DND-41 (cell line): ENCODE results near the gene CERS6.

Experiments
- EZH2 ChIP-seq: IDR thresholded peaks from 3 replicates; pipeline ENCODE4 v1.6.1; 2012; ENCODE audit warnings: borderline replicate concordance, low read depth, mild to moderate bottlenecking, moderate library complexity, low read length, inconsistent platforms; ENCODE audit not compliant: severe bottlenecking
- TF ChIP-seq, protein P1 (sequence below): IDR thresholded peaks from 2 replicates; pipeline ENCODE4 v1.5.1; 2012; ENCODE audit warnings: borderline replicate concordance, low read length, moderate library complexity, mild to moderate bottlenecking; ENCODE audit not compliant: poor library complexity, severe bottlenecking; ENCODE audit errors: extremely low read depth

DNA sequence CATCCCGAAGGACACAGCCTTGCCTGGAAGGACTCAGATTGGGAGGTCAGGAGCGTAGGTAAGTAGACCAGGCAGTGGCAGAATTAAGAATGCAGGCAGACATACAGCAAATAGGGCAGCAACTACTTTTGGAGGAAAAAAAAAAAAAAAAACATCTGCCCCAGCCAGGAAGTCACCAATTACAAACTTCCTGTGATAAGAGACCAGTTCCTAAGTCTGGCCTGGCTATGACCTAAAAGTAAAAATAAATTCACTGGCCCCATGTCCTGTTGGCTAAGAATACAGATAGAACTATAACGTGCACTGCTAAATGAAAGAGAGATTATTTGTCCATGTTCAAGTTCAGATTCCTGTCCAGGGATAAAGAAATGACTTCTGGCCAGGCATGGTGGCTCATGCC, 301.2 kb downstream of the CERS6 start:
- TF ChIP-seq EZH2 = no peak
- TF ChIP-seq, protein P1, sequence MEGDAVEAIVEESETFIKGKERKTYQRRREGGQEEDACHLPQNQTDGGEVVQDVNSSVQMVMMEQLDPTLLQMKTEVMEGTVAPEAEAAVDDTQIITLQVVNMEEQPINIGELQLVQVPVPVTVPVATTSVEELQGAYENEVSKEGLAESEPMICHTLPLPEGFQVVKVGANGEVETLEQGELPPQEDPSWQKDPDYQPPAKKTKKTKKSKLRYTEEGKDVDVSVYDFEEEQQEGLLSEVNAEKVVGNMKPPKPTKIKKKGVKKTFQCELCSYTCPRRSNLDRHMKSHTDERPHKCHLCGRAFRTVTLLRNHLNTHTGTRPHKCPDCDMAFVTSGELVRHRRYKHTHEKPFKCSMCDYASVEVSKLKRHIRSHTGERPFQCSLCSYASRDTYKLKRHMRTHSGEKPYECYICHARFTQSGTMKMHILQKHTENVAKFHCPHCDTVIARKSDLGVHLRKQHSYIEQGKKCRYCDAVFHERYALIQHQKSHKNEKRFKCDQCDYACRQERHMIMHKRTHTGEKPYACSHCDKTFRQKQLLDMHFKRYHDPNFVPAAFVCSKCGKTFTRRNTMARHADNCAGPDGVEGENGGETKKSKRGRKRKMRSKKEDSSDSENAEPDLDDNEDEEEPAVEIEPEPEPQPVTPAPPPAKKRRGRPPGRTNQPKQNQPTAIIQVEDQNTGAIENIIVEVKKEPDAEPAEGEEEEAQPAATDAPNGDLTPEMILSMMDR = no peak
